HG02610 (cell line): ENCODE data around the gene INF2.

ENCODE experiments used
- ATAC-seq: cut with Tn5 transposase; IDR thresholded peaks from one replicate; pipeline ENCODE4 v1.9.1; 2021; ENCODE audit warnings: mild to moderate bottlenecking, moderate library complexity; ENCODE audit not compliant: unreplicated experiment

Gene INF2

GRCh38 chr14:104687601-104688504 lies 1.6 kb upstream of the INF2 start:
- no peak for ATAC-seq

GRCh38 chr14:104688505-104689108 lies 811 bp upstream of the INF2 start:
- ATAC-seq, result no peak

GRCh38 chr14:104689881-104690711 lies 678 bp downstream of the INF2 start:
- ATAC-seq, result no peak

GRCh38 chr14:104690861-104691455 lies 1.5 kb downstream of the INF2 start:
- no peak for ATAC-seq

- ATAC-seq, result no peak
Measured at GRCh38 chr14:104691546-104692260, 2.3 kb downstream of the INF2 start.

- no peak for ATAC-seq
Measured at GRCh38 chr14:104692261-104692938, 3.0 kb downstream of the INF2 start.

- ATAC-seq, result no peak
Measured at GRCh38 chr14:104692939-104693315, 3.5 kb downstream of the INF2 start.

- no peak for ATAC-seq
Measured at GRCh38 chr14:104693482-104694431, 4.3 kb downstream of the INF2 start.

GRCh38 chr14:104694475-104694950 lies 5.1 kb downstream of the INF2 start:
- ATAC-seq, result no peak

GRCh38 chr14:104694991-104695659 lies 5.7 kb downstream of the INF2 start:
- no peak for ATAC-seq

- ATAC-seq, result no peak
Measured at GRCh38 chr14:104695660-104696000, 6.2 kb downstream of the INF2 start.

GRCh38 chr14:104696671-104697316 lies 7.4 kb downstream of the INF2 start:
- ATAC-seq, result no peak

- no peak for ATAC-seq
Measured at GRCh38 chr14:104697317-104697703, 7.9 kb downstream of the INF2 start.

- ATAC-seq, result no peak
Measured at GRCh38 chr14:104697892-104698583, 8.6 kb downstream of the INF2 start.

- no peak for ATAC-seq
Measured at GRCh38 chr14:104698688-104699425, 9.4 kb downstream of the INF2 start.

- ATAC-seq, result no peak
Measured at GRCh38 chr14:104699426-104699748, 10.0 kb downstream of the INF2 start.

- no peak for ATAC-seq
Measured at GRCh38 chr14:104700225-104700651, 10.8 kb downstream of the INF2 start.
